ENCODE data around the gene ERCC3. TPM values are rescaled to one million over a fixed set of nuclear protein-coding genes. Genes with fewer than 3 reads are reported as not detected.

Gene ERCC3
- total RNA-seq, 1 donor from 2014 or later, result 68.3 TPM

- Histone ChIP-seq H3K4me1 (no peaks in the 10 kb centered on the region), H3K9me3 (no peaks in the 10 kb centered on the region), H3K4me3 (no peak overlapping the region), H3K36me3 (peaks cover 11 to 82% of the 10 kb centered on the region in 2 donors), H3K27me3 (no peaks in the 10 kb centered on the region), H3K27ac (no peak overlapping the region)
- no peak for TF ChIP-seq POLR2A (IDR thresholded peaks at IDR 0.05)
- TF ChIP-seq POLR2AphosphoS5 (IDR thresholded peaks at IDR 0.05; ENCODE audit: insufficient read depth in 1 of 2, low read depth in 1 of 2), result no peak
- TF ChIP-seq CTCF (IDR thresholded peaks at IDR 0.05), result no peak
- DNase-seq (ENCODE audit: extremely low spot score in 2 of 2), result no peak
- intact Hi-C loops (cut with DNase I), result no loop called here
These were observed 18.6 kb downstream of the ERCC3 start for GRCh38 chr2:127275356-127275755.

GRCh38 chr2:127270663-127271062 is 23.3 kb downstream of the ERCC3 start:
- no peak for DNase-seq (ENCODE audit: extremely low spot score in 2 of 2)
- Histone ChIP-seq H3K27me3 (no peaks in the 10 kb centered on the region), H3K27ac (no peak overlapping the region), H3K4me3 (no peak overlapping the region), H3K36me3 (peaks cover 8 to 75% of the 10 kb centered on the region in 2 donors), H3K4me1 (no peaks in the 10 kb centered on the region), H3K9me3 (no peaks in the 10 kb centered on the region)
- TF ChIP-seq POLR2A (IDR thresholded peaks at IDR 0.05) (no peak), POLR2AphosphoS5 (IDR thresholded peaks at IDR 0.05; ENCODE audit: insufficient read depth in 1 of 2, low read depth in 1 of 2) (no peak), CTCF (IDR thresholded peaks at IDR 0.05) (no peak)
- intact Hi-C loops (cut with DNase I), result no loop called here

- Histone ChIP-seq H3K27me3 (no peaks in the 10 kb centered on the region), H3K4me3 (no peak overlapping the region), H3K4me1 (no peaks in the 10 kb centered on the region), H3K9me3 (no peaks in the 10 kb centered on the region), H3K36me3 (peaks cover 2 to 40% of the 10 kb centered on the region in 2 donors), H3K27ac (no peak overlapping the region)
- no peak for TF ChIP-seq CTCF (IDR thresholded peaks at IDR 0.05)
- no peak for TF ChIP-seq POLR2AphosphoS5 (IDR thresholded peaks at IDR 0.05; ENCODE audit: insufficient read depth in 1 of 2, low read depth in 1 of 2)
- TF ChIP-seq POLR2A (IDR thresholded peaks at IDR 0.05), result no peak
- DNase-seq (ENCODE audit: extremely low spot score in 2 of 2), result no peak
- intact Hi-C loops (cut with DNase I), result no loop called here
These were observed 32.0 kb downstream of the ERCC3 start for GRCh38 chr2:127261804-127262406.

- Histone ChIP-seq H3K4me3 (no peak overlapping the region), H3K27ac (no peak overlapping the region), H3K36me3 (peaks cover 2 to 43% of the 10 kb centered on the region in 2 donors), H3K27me3 (no peaks in the 10 kb centered on the region), H3K9me3 (no peaks in the 10 kb centered on the region), H3K4me1 (no peaks in the 10 kb centered on the region)
- intact Hi-C loops (cut with DNase I), result no loop called here
- DNase-seq (ENCODE audit: extremely low spot score in 2 of 2), result peak in 1 of 2 donors; percentile 74
- TF ChIP-seq POLR2AphosphoS5 (IDR thresholded peaks at IDR 0.05; ENCODE audit: insufficient read depth in 1 of 2, low read depth in 1 of 2) (no peak), POLR2A (IDR thresholded peaks at IDR 0.05) (no peak), CTCF (IDR thresholded peaks at IDR 0.05) (no peak)
These were observed 34.6 kb downstream of the ERCC3 start for GRCh38 chr2:127259355-127259754.

GRCh38 chr2:127256866-127257265 is 37.1 kb downstream of the ERCC3 start:
- Histone ChIP-seq H3K27me3 (no peaks in the 10 kb centered on the region), H3K4me3 (no peak overlapping the region), H3K9me3 (no peaks in the 10 kb centered on the region), H3K4me1 (no peaks in the 10 kb centered on the region), H3K36me3 (peaks cover 2 to 43% of the 10 kb centered on the region in 2 donors), H3K27ac (no peak overlapping the region)
- intact Hi-C loops (cut with DNase I), result no loop called here
- no peak for TF ChIP-seq POLR2A (IDR thresholded peaks at IDR 0.05)
- TF ChIP-seq POLR2AphosphoS5 (IDR thresholded peaks at IDR 0.05; ENCODE audit: insufficient read depth in 1 of 2, low read depth in 1 of 2), result no peak
- no peak for TF ChIP-seq CTCF (IDR thresholded peaks at IDR 0.05)
- DNase-seq (ENCODE audit: extremely low spot score in 2 of 2), result no peak
